Gastrocnemius medialis (tissue), 4 donors: ENCODE data around the gene CYP4A22.
"Not testable (repeated sequence)": the region's sequence is repeated elsewhere in the genome, so short reads cannot be mapped to it uniquely, and the experiment has no call there.

Source experiments
- CTCF ChIP-seq, 5 experiments: fragments of 450-650 bp in 3 of 5; fragments of 200-600 bp in 2 of 5; sonication (generic) in 2 of 5; IDR thresholded peaks in 4 of 5; conservative IDR thresholded peaks in 1 of 5; 1 replicate in 4 of 5; 2 replicates in 1 of 5; pipeline ENCODE4 v1.5.1; 2016 to 2019; ENCODE audit warnings: antibody characterized with exemption in 5 of 5, mild to moderate bottlenecking in 3 of 5, moderate library complexity in 3 of 5
- POLR2A ChIP-seq, 2 donors: fragments of 450-650 bp; IDR thresholded peaks; one replicate each; pipeline ENCODE4 v1.6.1; 2017; ENCODE audit warnings: antibody characterized with exemption in 2 of 2, mild to moderate bottlenecking in 2 of 2, moderate library complexity in 2 of 2

- not testable (repeated sequence) for TF ChIP-seq CTCF (IDR thresholded peaks at IDR 0.05 in 4 of 5, conservative IDR thresholded peaks at IDR 0.05 in 1 of 5); POLR2A (IDR thresholded peaks at IDR 0.05)
Observed at GRCh38 chr1:47146495-47146894, 9.3 kb downstream of the CYP4A22 start.
